ENCODE measurements around the gene FOXO3B.
A peak's percentile ranks its signal among the peaks of the same experiment; 100 is the strongest.
"Not testable (repeated sequence)": the region's sequence is repeated elsewhere in the genome, so short reads cannot be mapped to it uniquely, and the experiment has no call there.

Gene FOXO3B

GRCh38 chr17:18681767-18682571, at the start of gene FOXO3B:
FOXO3B (minus strand) TSS chr17:18682314; CDS start chr17:18681651, 663 bp downstream.
- FAIRE-seq: peak; percentile 97

GRCh38 chr17:18723509-18723908, 41.4 kb upstream of the FOXO3B start:
- not testable (repeated sequence) for FAIRE-seq

- not testable (repeated sequence) for FAIRE-seq
These were observed 40.5 kb upstream of the FOXO3B start for GRCh38 chr17:18722612-18723011.

- FAIRE-seq: not testable (repeated sequence)
These were observed 39.8 kb upstream of the FOXO3B start for GRCh38 chr17:18721775-18722547.

GRCh38 chr17:18719428-18720110, 37.5 kb upstream of the FOXO3B start:
- not testable (repeated sequence) for FAIRE-seq

GRCh38 chr17:18718643-18719427, 36.7 kb upstream of the FOXO3B start:
- not testable (repeated sequence) for FAIRE-seq

GRCh38 chr17:18712354-18712999, 30.4 kb upstream of the FOXO3B start:
- FAIRE-seq: peak; percentile 96

GRCh38 chr17:18708215-18708614, 26.1 kb upstream of the FOXO3B start:
- FAIRE-seq: not testable (repeated sequence)

- not testable (repeated sequence) for FAIRE-seq
These were observed 23.8 kb upstream of the FOXO3B start for GRCh38 chr17:18705955-18706354.

- FAIRE-seq: not testable (repeated sequence)
These were observed 16.5 kb upstream of the FOXO3B start for GRCh38 chr17:18698473-18699103.

- FAIRE-seq: not testable (repeated sequence)
These were observed 13.0 kb upstream of the FOXO3B start for GRCh38 chr17:18695143-18695542.

- peak; percentile 52 for FAIRE-seq
These were observed 554 bp upstream of the FOXO3B start for GRCh38 chr17:18682668-18683067.

- FAIRE-seq: not testable (repeated sequence)
These were observed 4.7 kb downstream of the FOXO3B start for GRCh38 chr17:18677381-18677780.

- not testable (repeated sequence) for FAIRE-seq
These were observed 5.2 kb downstream of the FOXO3B start for GRCh38 chr17:18676928-18677327.

- FAIRE-seq: not testable (repeated sequence)
These were observed 9.5 kb downstream of the FOXO3B start for GRCh38 chr17:18672395-18673227.

GRCh38 chr17:18668625-18669024, 13.5 kb downstream of the FOXO3B start:
- not testable (repeated sequence) for FAIRE-seq

GRCh38 chr17:18667535-18667934, 14.6 kb downstream of the FOXO3B start:
- not testable (repeated sequence) for FAIRE-seq

- FAIRE-seq: not testable (repeated sequence)
These were observed 15.8 kb downstream of the FOXO3B start for GRCh38 chr17:18666326-18666725.

- FAIRE-seq: not testable (repeated sequence)
These were observed 20.0 kb downstream of the FOXO3B start for GRCh38 chr17:18661924-18662624.

- not testable (repeated sequence) for FAIRE-seq
These were observed 32.0 kb downstream of the FOXO3B start for GRCh38 chr17:18650094-18650493.
